SU-DHL-6 (cell line): Measurements from ENCODE around the gene TMCC1.

Source experiments
- H2AFZ ChIP-seq: fragments of 200-600 bp; sonication (generic); 2 replicates; pipeline ENCODE4 v1.6.1; 2014; ENCODE audit warnings: low read depth, mild to moderate bottlenecking, moderate library complexity, mixed read lengths, antibody characterized with exemption, low read length; ENCODE audit not compliant: severe bottlenecking
- H3F3A ChIP-seq: fragments of 200-600 bp; shearing (Covaris generic); 2 replicates; pipeline ENCODE4 v1.6.0; 2016; ENCODE audit warnings: antibody characterized with exemption, mild to moderate bottlenecking; ENCODE audit not compliant: insufficient read depth
- H3K27ac ChIP-seq: fragments of 200-600 bp; sonication (generic); 2 replicates; pipeline ENCODE4 v1.5.1; 2016; ENCODE audit warnings: low read depth, mild to moderate bottlenecking, low read length, moderate library complexity, mixed read lengths
- H3K27me3 ChIP-seq: fragments of 200-600 bp; sonication (generic), shearing (Covaris generic); 2 replicates; pipeline ENCODE4 v1.6.0; 2014; ENCODE audit warnings: mild to moderate bottlenecking, low read length
- H3K36me3 ChIP-seq: fragments of 200-600 bp; sonication (generic); 2 replicates; pipeline ENCODE4 v1.6.1; 2014; ENCODE audit warnings: mild to moderate bottlenecking, low read length, mixed read lengths
- H3K4me2 ChIP-seq: fragments of 300-600, 200-600 bp; shearing (Covaris generic), sonication (generic); 2 replicates; pipeline ENCODE4 v1.6.0; 2014; ENCODE audit warnings: low read length, low read depth, mild to moderate bottlenecking; ENCODE audit not compliant: poor library complexity, severe bottlenecking
- H3K4me3 ChIP-seq: fragments of 200-600 bp; sonication (generic); 2 replicates; pipeline ENCODE4 v1.5.1; 2014; ENCODE audit warnings: antibody characterized with exemption, low read length, mild to moderate bottlenecking, mixed read lengths; ENCODE audit not compliant: insufficient read depth, poor library complexity, severe bottlenecking
- H3K79me2 ChIP-seq: fragments of 200-600 bp; sonication (generic); 2 replicates; pipeline ENCODE4 v1.6.1; 2014; ENCODE audit warnings: mild to moderate bottlenecking, low read length, moderate library complexity; ENCODE audit not compliant: insufficient read depth
- H3K9ac ChIP-seq: fragments of 200-600 bp; sonication (generic); 2 replicates; pipeline ENCODE4 v1.7.0; 2014; ENCODE audit warnings: mild to moderate bottlenecking, low read length
- H3K9me2 ChIP-seq: fragments of 200-600 bp; sonication (generic); replicated peaks from 2 replicates; pipeline ENCODE4 v1.6.1; 2014; ENCODE audit warnings: low read length; ENCODE audit not compliant: insufficient read depth
- H3K9me3 ChIP-seq: fragments of 200-600 bp; sonication (generic); 2 replicates; pipeline ENCODE4 v1.6.1; 2014; ENCODE audit warnings: low read length, mixed read lengths; ENCODE audit not compliant: insufficient read depth
- H4K20me1 ChIP-seq: fragments of 200-600 bp; sonication (generic); 2 replicates; pipeline ENCODE4 v1.6.1; 2014; ENCODE audit warnings: low read depth, mild to moderate bottlenecking, antibody characterized with exemption, low read length, moderate library complexity, mixed read lengths
- CTCF ChIP-seq: fragments of 200-600 bp; sonication (generic); IDR thresholded peaks from one replicate; pipeline ENCODE4 v1.5.1; 2017; ENCODE audit warnings: antibody characterized with exemption, mild to moderate bottlenecking, low read length, moderate library complexity; ENCODE audit not compliant: insufficient read depth, poor library complexity, severe bottlenecking
- EZH2phosphoT487 ChIP-seq: fragments of 200-600 bp; sonication (generic), shearing (Covaris generic); conservative IDR thresholded peaks from 2 replicates; pipeline ENCODE4 v1.6.1; 2018; ENCODE audit warnings: mild to moderate bottlenecking, antibody characterized with exemption, low read length, moderate library complexity, mixed read lengths

The TMCC1 gene

DNA sequence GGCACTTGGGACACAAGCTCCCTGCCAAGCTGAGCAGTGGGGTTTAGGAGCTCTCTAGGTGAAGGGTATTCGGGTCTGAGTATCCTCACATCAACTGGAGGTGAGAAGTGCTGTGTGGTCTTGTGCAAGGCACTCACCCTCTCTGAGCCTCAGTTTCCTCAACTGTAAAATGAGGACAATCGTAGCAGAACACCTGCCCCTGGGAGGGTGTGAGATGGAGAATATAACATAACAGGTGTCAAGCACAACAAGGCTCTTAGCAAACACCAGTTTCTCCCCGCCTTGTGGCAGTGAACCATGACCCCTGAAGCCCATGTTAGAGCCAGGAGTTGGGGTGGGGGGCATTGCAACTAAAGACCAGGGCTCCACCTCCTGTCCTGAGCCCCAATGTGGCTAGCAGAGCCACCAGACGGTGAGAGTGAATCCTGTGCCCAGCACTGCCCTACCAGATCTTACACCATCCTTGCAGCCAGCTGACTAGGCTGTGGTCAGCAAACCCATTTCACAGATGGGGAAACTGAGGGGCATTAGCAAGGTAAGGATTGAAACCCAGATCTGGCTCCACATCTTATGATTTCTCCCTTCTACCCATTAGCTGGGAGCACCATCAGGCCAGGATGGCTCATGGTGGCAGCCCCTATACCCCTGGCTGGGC lies 284.4 kb downstream of the TMCC1 start:
- Histone ChIP-seq H3K9me3 (no peaks in the 10 kb centered on the region), H3K9ac (no peak overlapping the region), H3F3A (no peaks in the 10 kb centered on the region), H3K4me2 (no peak overlapping the region), H3K79me2 (no peaks in the 10 kb centered on the region), H3K27me3 (no peaks in the 10 kb centered on the region), H3K36me3 (no peaks in the 10 kb centered on the region), H2AFZ (no peak overlapping the region), H3K27ac (no peak overlapping the region), H3K4me3 (no peak overlapping the region), H4K20me1 (no peaks in the 10 kb centered on the region), H3K9me2 (no peaks in the 10 kb centered on the region)
- TF ChIP-seq CTCF = no peak

GRCh38 chr3:129608087-129608935 lies 285.2 kb downstream of the TMCC1 start:
- TF ChIP-seq EZH2phosphoT487 (no peak), CTCF (no peak)
- no peaks in the 10 kb centered on the region for H4K20me1 ChIP-seq
- H3K4me3 ChIP-seq = no peak overlapping the region
- H3K36me3 ChIP-seq = no peaks in the 10 kb centered on the region
- no peak overlapping the region for H2AFZ ChIP-seq
- no peaks in the 10 kb centered on the region for H3K79me2 ChIP-seq
- no peaks in the 10 kb centered on the region for H3K9me2 ChIP-seq
- H3F3A ChIP-seq = no peaks in the 10 kb centered on the region
- H3K4me2 ChIP-seq = no peak overlapping the region
- no peak overlapping the region for H3K9ac ChIP-seq
- H3K9me3 ChIP-seq = no peaks in the 10 kb centered on the region
- no peak overlapping the region for H3K27ac ChIP-seq
- no peaks in the 10 kb centered on the region for H3K27me3 ChIP-seq

GRCh38 chr3:129607391-129608068 lies 286.0 kb downstream of the TMCC1 start:
- Histone ChIP-seq H2AFZ (no peak overlapping the region), H3K27me3 (no peaks in the 10 kb centered on the region), H3K36me3 (no peaks in the 10 kb centered on the region), H3K9me2 (no peaks in the 10 kb centered on the region), H3K79me2 (no peaks in the 10 kb centered on the region), H3K27ac (no peak overlapping the region), H3K9me3 (no peaks in the 10 kb centered on the region), H3K9ac (no peak overlapping the region), H3K4me2 (peak overlapping the region; percentile 48), H4K20me1 (no peaks in the 10 kb centered on the region), H3K4me3 (peak overlapping the region; percentile 25), H3F3A (no peaks in the 10 kb centered on the region)
- TF ChIP-seq EZH2phosphoT487 (no peak), CTCF (no peak)
